Chondrocyte (in vitro differentiated cells): ENCODE data around the gene PPP1R3D. TPM values are rescaled to one million over a fixed set of nuclear protein-coding genes. Genes with fewer than 3 reads are reported as not detected.

Source experiments
- DNase-seq: peaks from one replicate; pipeline ENCODE4 v3.0.0; 2021; ENCODE audit warnings: mixed read lengths, low spot score
- H3K27ac Mint-ChIP-seq: one replicate; pipeline ENCODE4 v1.8.0; 2021; ENCODE audit warnings: mild to moderate bottlenecking, moderate library complexity, mixed read lengths; ENCODE audit not compliant: unreplicated experiment
- H3K27me3 Mint-ChIP-seq: 2 replicates; pipeline ENCODE4 v1.8.0; 2021; ENCODE audit warnings: low read depth, mixed read lengths
- H3K36me3 Mint-ChIP-seq: 2 replicates; pipeline ENCODE4 v1.8.0; 2021; ENCODE audit warnings: low read depth, mixed read lengths
- H3K4me1 Mint-ChIP-seq: 2 replicates; pipeline ENCODE4 v1.8.0; 2021; ENCODE audit warnings: low read depth, mild to moderate bottlenecking, mixed read lengths
- H3K4me3 Mint-ChIP-seq: one replicate; pipeline ENCODE4 v1.8.0; 2021; ENCODE audit warnings: mild to moderate bottlenecking, moderate library complexity, mixed read lengths; ENCODE audit not compliant: unreplicated experiment
- H3K9me3 Mint-ChIP-seq: 2 replicates; pipeline ENCODE4 v1.8.0; 2021; ENCODE audit warnings: low read depth, mixed read lengths
- CTCF ChIP-seq: fragments of 200-600 bp; sonication (generic); IDR thresholded peaks from 2 replicates; pipeline ENCODE4 v1.5.0; 2021; ENCODE audit warnings: antibody characterized with exemption, mild to moderate bottlenecking, moderate library complexity
- total RNA-seq: library from RNA; stranded (reverse); gene quantifications from 3 replicates; pipeline ENCODE4 v1.2.1, GENCODE V29; 2021

PPP1R3D gene
- total RNA-seq, 1 donor from 2014 or later, result 5.8 TPM

GRCh38 chr20:59933849-59934585, 6.1 kb downstream of the PPP1R3D start:
- Mint-ChIP-seq H3K4me3 (peak overlapping the region; percentile 75), H3K4me1 (peaks cover 25% of the 10 kb centered on the region), H3K9me3 (no peaks in the 10 kb centered on the region), H3K36me3 (no peaks in the 10 kb centered on the region), H3K27me3 (no peaks in the 10 kb centered on the region), H3K27ac (no peak overlapping the region)
- DNase-seq, result no peak
- peak; percentile 100 for TF ChIP-seq CTCF

GRCh38 chr20:59933296-59933848, 6.7 kb downstream of the PPP1R3D start, which contains the start of gene SYCP2:
TSS of gene SYCP2 (minus strand) at chr20:59933637. CDS start at chr20:59922413, 11,224 bp downstream.
- H3K27me3 Mint-ChIP-seq, result no peaks in the 10 kb centered on the region
- H3K4me1 Mint-ChIP-seq, result peaks cover 19% of the 10 kb centered on the region
- H3K4me3 Mint-ChIP-seq, result peak within 1 kb of the TSS; percentile 75
- no peak for TF ChIP-seq CTCF
- H3K36me3 Mint-ChIP-seq, result no peaks in the 10 kb centered on the region
- no peaks in the 10 kb centered on the region for H3K9me3 Mint-ChIP-seq
- H3K27ac Mint-ChIP-seq, result no peak within 1 kb of the TSS
- no peak for DNase-seq

- Mint-ChIP-seq H3K4me3 (peak overlapping the region; percentile 24), H3K36me3 (no peaks in the 10 kb centered on the region), H3K27me3 (no peaks in the 10 kb centered on the region), H3K9me3 (no peaks in the 10 kb centered on the region), H3K27ac (no peak overlapping the region), H3K4me1 (peaks cover 13% of the 10 kb centered on the region)
- DNase-seq, result peak; percentile 85
- no peak for TF ChIP-seq CTCF
Observed at GRCh38 chr20:59932616-59933295, 7.3 kb downstream of the PPP1R3D start.

DNA sequence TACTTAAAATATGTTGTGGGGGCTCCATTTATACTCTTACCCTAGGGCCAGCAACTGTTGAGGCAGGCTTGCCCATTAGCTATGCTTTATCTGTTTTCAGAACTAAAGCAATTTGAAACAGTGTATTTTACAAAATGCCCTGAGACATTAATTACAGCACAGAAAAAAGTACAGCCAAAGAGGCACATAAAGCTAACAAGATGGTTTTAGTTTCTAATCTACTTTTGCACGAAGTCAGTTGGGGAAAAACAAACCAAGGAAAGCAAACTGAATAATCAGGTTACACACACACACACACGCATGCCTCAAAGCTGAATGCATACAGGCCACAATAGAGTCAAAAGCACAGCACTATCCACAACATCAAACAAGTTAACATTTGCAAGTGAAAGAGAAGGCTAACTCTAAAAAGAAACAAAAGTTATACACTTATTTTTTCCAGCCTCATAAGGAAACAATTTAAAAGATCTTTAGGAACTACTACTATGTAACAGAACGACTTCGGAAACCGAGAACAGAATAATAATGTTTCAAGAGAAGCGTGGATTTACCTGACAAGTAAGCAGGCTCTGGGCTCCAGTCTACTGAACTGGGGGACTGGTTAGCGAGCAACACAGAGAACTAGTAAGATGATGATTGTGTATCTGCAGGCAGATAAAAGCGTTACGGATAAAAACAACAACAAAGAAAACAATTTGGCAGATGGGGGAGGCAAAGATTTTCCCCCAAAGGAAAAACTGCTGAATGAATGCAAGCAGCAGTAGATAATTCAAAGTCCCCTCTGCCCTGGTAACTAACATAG, 8.4 kb downstream of the PPP1R3D start:
- DNase-seq, result no peak
- Mint-ChIP-seq H3K4me3 (no peak overlapping the region), H3K27ac (no peak overlapping the region), H3K4me1 (peaks cover 8% of the 10 kb centered on the region), H3K9me3 (no peaks in the 10 kb centered on the region), H3K27me3 (no peaks in the 10 kb centered on the region), H3K36me3 (no peaks in the 10 kb centered on the region)
- no peak for TF ChIP-seq CTCF

DNA sequence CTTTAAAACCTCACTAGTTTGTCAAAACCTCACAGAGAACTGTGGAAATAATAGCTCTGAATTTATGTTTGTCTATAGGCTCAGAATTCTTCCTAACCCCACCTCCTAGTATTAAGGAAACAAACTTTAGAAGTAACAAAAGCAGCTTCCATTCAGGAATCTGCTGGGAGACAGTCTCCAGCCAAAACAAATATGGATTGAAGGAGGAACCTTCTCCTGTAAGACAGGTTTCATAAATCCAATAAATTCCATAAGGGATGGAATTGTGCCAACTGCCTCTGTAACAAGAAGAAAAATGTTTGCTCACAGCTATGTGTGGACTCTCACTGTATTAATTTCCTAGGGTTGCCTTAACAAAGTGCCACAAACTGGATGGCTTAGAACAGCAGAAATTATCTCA, 14.2 kb downstream of the PPP1R3D start:
- H3K9me3 Mint-ChIP-seq, result no peaks in the 10 kb centered on the region
- peaks cover 24% of the 10 kb centered on the region for H3K4me1 Mint-ChIP-seq
- H3K27ac Mint-ChIP-seq, result no peak overlapping the region
- no peak for DNase-seq
- no peak for TF ChIP-seq CTCF
- no peaks in the 10 kb centered on the region for H3K27me3 Mint-ChIP-seq
- no peak overlapping the region for H3K4me3 Mint-ChIP-seq
- H3K36me3 Mint-ChIP-seq, result no peaks in the 10 kb centered on the region
